SK-N-SH (cell line): ENCODE measurements around the gene SORBS1. TPM values are rescaled to one million over a fixed set of nuclear protein-coding genes. Genes with fewer than 3 reads are reported as not detected.

Source experiments
- ELF1 ChIP-seq: IDR thresholded peaks from 2 replicates; pipeline ENCODE4 v1.4.0; 2012
- EZH2phosphoT487 ChIP-seq: fragments of 200-600 bp; sonication (generic); IDR thresholded peaks from 2 replicates; pipeline ENCODE4 v1.6.1; 2017; ENCODE audit warnings: low read depth, mixed run types, mild to moderate bottlenecking, antibody characterized with exemption, moderate library complexity, borderline replicate concordance
- FOSL2 ChIP-seq: IDR thresholded peaks from 2 replicates; pipeline ENCODE4 v1.4.0; 2012; ENCODE audit warnings: low read depth, mild to moderate bottlenecking, moderate library complexity, borderline replicate concordance
- GATA2 ChIP-seq: sonication (generic); formaldehyde crosslinking; IDR thresholded peaks from 2 replicates; pipeline ENCODE4 v1.5.0; 2020; ENCODE audit warnings: mild to moderate bottlenecking, missing genetic modification reagents
- IRF3 ChIP-seq: fragments of 150-350 bp; IDR thresholded peaks from 2 replicates; pipeline ENCODE4 v1.6.1; 2016; ENCODE audit warnings: mild to moderate bottlenecking, low read depth, low read length
- MAX ChIP-seq: IDR thresholded peaks from 2 replicates; pipeline ENCODE4 v1.4.0; 2012; ENCODE audit warnings: low read depth
- MEF2A ChIP-seq: IDR thresholded peaks from 2 replicates; pipeline ENCODE4 v1.4.0; 2012; ENCODE audit warnings: low read depth, borderline replicate concordance
- NFIC ChIP-seq: IDR thresholded peaks from 2 replicates; pipeline ENCODE4 v1.4.0; 2012; ENCODE audit warnings: borderline replicate concordance
- NRF1 ChIP-seq: IDR thresholded peaks from 2 replicates; pipeline ENCODE4 v1.6.1; 2012; ENCODE audit warnings: low read depth, mild to moderate bottlenecking, low read length
- RCOR1 ChIP-seq: fragments of 150-350 bp; IDR thresholded peaks from 2 replicates; pipeline ENCODE4 v1.6.1; 2017; ENCODE audit warnings: antibody characterized with exemption, low read length
- TAF1 ChIP-seq: IDR thresholded peaks from 2 replicates; pipeline ENCODE4 v1.6.1; 2012; ENCODE audit warnings: low read depth, mild to moderate bottlenecking, low read length, moderate library complexity, borderline replicate concordance
- TCF12 ChIP-seq: IDR thresholded peaks from 2 replicates; pipeline ENCODE4 v1.4.0; 2012
- TEAD4 ChIP-seq: IDR thresholded peaks from 2 replicates; pipeline ENCODE4 v1.4.0; 2012; ENCODE audit warnings: mild to moderate bottlenecking, borderline replicate concordance; ENCODE audit not compliant: insufficient read depth
- polyA plus RNA-seq, 3 experiments: library from polyadenylated mRNA; depleted of rRNA; stranded (reverse); fragments of >200 nt; gene quantifications; 2 replicates each; pipeline ENCODE4 v1.2.3, GENCODE V29; 2012
- TF ChIP-seq, protein P1 (sequence below): fragments of 150-350 bp; IDR thresholded peaks from 2 replicates; pipeline ENCODE4 v1.6.1; 2017; ENCODE audit warnings: antibody characterized with exemption, low read length, low read depth, borderline replicate concordance
- TF ChIP-seq, protein P2 (sequence below): IDR thresholded peaks from 2 replicates; pipeline ENCODE4 v1.6.1; 2012; ENCODE audit warnings: mild to moderate bottlenecking, low read depth, low read length, moderate library complexity
- TF ChIP-seq, protein P3 (sequence below): fragments of 200-600 bp; sonication (generic); IDR thresholded peaks from 2 replicates; pipeline ENCODE4 v1.6.1; 2017; ENCODE audit warnings: antibody characterized with exemption, mild to moderate bottlenecking, moderate library complexity

The SORBS1 gene
- polyA plus RNA-seq, 1 of the 3 experiments (the other 2 are of a cell fraction), result 0.36 TPM

DNA sequence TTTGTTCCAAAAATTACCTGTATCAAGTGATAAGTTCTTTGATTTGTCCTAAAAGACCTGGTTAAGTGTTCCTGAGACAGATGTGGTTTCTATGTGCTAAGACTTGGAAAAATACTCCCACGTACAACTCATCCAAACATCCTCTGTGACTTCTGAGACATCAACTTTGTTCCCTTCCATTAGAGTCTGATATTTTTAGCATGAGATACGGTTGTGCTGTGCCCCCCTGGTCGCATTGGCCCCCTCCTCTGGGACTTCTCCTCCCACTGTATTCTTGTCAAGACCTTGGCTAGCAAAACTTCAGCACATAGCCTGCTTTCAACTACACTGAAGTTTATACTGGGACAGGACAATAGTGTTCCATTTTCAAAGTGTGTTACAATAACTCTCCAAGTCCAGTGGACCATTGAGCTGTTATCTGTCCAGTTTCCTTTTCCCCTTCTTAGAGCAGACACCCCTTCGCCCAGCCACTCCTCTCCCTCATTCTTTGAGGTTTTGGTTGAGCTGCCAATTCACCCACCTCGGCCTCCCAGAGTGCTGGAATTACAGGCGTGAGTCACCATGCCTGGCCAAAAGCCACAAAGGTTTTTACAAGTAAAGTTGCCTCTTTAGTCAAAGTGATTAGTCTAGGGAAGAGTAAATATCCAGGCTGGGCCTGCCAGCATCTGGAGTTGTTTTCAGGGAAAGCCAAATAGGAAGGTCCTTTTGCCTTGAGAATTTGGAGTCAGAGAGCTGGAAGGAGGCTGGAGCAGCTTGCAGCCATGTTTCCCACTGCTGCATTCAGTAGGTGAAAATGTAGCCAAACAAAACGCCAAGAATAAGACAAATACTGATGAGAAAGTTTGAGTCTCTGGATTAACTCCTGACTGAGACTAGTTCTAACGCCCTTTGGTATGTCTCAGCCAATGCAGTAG, 252.5 kb downstream of the SORBS1 start (continued):
- TF ChIP-seq MAX (no peak), NRF1 (no peak), TCF12 (peak; percentile 95), MEF2A (peak; percentile 85), FOSL2 (peak; percentile 99), TEAD4 (peak; percentile 95), TAF1 (peak; percentile 51; the same call in 1 of the 2 replicates), IRF3 (no peak), EZH2phosphoT487 (no peak), ELF1 (peak; percentile 52; the same call in 1 of the 2 replicates), RCOR1 (0 out of 2 replicates have a peak, but pooled peaks have one; percentile 12), GATA2 (CRISPR knock-in tag) (no peak), NFIC (peak; percentile 100)
- TF ChIP-seq, protein P1, sequence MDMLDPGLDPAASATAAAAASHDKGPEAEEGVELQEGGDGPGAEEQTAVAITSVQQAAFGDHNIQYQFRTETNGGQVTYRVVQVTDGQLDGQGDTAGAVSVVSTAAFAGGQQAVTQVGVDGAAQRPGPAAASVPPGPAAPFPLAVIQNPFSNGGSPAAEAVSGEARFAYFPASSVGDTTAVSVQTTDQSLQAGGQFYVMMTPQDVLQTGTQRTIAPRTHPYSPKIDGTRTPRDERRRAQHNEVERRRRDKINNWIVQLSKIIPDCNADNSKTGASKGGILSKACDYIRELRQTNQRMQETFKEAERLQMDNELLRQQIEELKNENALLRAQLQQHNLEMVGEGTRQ, result no peak
- TF ChIP-seq, protein P2, sequence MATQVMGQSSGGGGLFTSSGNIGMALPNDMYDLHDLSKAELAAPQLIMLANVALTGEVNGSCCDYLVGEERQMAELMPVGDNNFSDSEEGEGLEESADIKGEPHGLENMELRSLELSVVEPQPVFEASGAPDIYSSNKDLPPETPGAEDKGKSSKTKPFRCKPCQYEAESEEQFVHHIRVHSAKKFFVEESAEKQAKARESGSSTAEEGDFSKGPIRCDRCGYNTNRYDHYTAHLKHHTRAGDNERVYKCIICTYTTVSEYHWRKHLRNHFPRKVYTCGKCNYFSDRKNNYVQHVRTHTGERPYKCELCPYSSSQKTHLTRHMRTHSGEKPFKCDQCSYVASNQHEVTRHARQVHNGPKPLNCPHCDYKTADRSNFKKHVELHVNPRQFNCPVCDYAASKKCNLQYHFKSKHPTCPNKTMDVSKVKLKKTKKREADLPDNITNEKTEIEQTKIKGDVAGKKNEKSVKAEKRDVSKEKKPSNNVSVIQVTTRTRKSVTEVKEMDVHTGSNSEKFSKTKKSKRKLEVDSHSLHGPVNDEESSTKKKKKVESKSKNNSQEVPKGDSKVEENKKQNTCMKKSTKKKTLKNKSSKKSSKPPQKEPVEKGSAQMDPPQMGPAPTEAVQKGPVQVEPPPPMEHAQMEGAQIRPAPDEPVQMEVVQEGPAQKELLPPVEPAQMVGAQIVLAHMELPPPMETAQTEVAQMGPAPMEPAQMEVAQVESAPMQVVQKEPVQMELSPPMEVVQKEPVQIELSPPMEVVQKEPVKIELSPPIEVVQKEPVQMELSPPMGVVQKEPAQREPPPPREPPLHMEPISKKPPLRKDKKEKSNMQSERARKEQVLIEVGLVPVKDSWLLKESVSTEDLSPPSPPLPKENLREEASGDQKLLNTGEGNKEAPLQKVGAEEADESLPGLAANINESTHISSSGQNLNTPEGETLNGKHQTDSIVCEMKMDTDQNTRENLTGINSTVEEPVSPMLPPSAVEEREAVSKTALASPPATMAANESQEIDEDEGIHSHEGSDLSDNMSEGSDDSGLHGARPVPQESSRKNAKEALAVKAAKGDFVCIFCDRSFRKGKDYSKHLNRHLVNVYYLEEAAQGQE, result peak; percentile 81
- TF ChIP-seq, protein P3, sequence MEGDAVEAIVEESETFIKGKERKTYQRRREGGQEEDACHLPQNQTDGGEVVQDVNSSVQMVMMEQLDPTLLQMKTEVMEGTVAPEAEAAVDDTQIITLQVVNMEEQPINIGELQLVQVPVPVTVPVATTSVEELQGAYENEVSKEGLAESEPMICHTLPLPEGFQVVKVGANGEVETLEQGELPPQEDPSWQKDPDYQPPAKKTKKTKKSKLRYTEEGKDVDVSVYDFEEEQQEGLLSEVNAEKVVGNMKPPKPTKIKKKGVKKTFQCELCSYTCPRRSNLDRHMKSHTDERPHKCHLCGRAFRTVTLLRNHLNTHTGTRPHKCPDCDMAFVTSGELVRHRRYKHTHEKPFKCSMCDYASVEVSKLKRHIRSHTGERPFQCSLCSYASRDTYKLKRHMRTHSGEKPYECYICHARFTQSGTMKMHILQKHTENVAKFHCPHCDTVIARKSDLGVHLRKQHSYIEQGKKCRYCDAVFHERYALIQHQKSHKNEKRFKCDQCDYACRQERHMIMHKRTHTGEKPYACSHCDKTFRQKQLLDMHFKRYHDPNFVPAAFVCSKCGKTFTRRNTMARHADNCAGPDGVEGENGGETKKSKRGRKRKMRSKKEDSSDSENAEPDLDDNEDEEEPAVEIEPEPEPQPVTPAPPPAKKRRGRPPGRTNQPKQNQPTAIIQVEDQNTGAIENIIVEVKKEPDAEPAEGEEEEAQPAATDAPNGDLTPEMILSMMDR, result no peak
